ENCODE results near the gene CDH23. TPM values are rescaled to one million over a fixed set of nuclear protein-coding genes. Genes with fewer than 3 reads are reported as not detected.

CDH23 gene
- total RNA-seq, 1 experiment from 2014 or later: not detected

DNA sequence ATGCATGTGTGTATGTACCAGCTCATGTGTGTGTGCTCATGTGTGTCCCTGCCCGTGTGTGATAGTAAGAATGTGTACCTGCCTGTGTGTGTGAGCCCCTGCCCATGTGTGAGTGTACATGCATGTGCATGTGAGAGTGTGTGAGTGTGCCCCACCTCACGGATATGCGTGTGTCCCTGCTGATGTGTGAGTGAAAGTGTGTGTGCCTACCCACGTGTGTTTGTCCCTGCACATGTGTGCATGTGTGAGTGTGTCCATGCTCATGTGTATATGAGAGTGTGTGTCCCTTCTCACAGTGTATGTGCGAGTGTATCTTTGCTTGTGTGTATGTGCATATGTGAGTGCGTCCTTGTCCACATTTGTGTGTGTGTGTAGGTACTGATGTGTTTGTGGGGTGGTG lies 69.6 kb downstream of the CDH23 start:
- no TSS peak for BruUV-seq (replicated peaks)
- no peak overlapping the region for H3K4me3 ChIP-seq (ENCODE audit: low read length)
- ChIA-PET CTCF (no interaction called here), POLR2A (ENCODE audit: unreplicated experiment) (no interaction called here)
- intact Hi-C loops (cut with micrococcal nuclease): no loop called here
- ATAC-seq (no peak), DNase-seq (no peak)
- peaks cover 8% of the 10 kb centered on the region for H3K27me3 ChIP-seq (ENCODE audit: low read length)
- no peaks in the 10 kb centered on the region for H3K4me1 ChIP-seq (ENCODE audit: insufficient read depth, low read length)
- H3K4me2 ChIP-seq (ENCODE audit: low read length): no peak overlapping the region
- H3K36me3 ChIP-seq (ENCODE audit: low read depth, low read length): no peaks in the 10 kb centered on the region
- H3F3A ChIP-seq (ENCODE audit: low read length, unreplicated experiment): no peaks in the 10 kb centered on the region
- H3K9ac ChIP-seq (ENCODE audit: low read length): no peak overlapping the region
- H3K79me2 ChIP-seq (ENCODE audit: low read length): no peaks in the 10 kb centered on the region
- no peak overlapping the region for H3K27ac ChIP-seq (ENCODE audit: low read length)
- TF ChIP-seq EZH2phosphoT487 (IDR thresholded peaks at IDR 0.05; ENCODE audit: borderline replicate concordance, low read length) (no peak), EZH2 (IDR thresholded peaks at IDR 0.05; ENCODE audit: low read length, unreplicated experiment) (no peak), CTCF (conservative IDR thresholded peaks at IDR 0.05; ENCODE audit: low read depth, low read length) (no peak)
- no peaks in the 10 kb centered on the region for H4K20me1 ChIP-seq (ENCODE audit: low read length)
- no peaks in the 10 kb centered on the region for H3K9me2 ChIP-seq (replicated peaks; ENCODE audit: low read length)
- no peak overlapping the region for H2AFZ ChIP-seq (ENCODE audit: low read length)
- no peaks in the 10 kb centered on the region for H3K9me3 ChIP-seq (ENCODE audit: low read length)

GRCh38 chr10:71467161-71467560 lies 70.4 kb downstream of the CDH23 start:
- CTCF ChIA-PET: interaction anchor here (0.6 kb wide), 1 partner anchor 88 kb away, joined by 3 read pairs; no protein-coding TSS in a partner anchor
- peaks cover 6% of the 10 kb centered on the region; the same call in 1 of the 2 replicates for H3K27me3 ChIP-seq (ENCODE audit: low read length)
- intact Hi-C loops (cut with micrococcal nuclease): no loop called here
- H3F3A ChIP-seq (ENCODE audit: low read length, unreplicated experiment): no peaks in the 10 kb centered on the region
- no peak overlapping the region for H3K4me3 ChIP-seq (ENCODE audit: low read length)
- no peaks in the 10 kb centered on the region for H4K20me1 ChIP-seq (ENCODE audit: low read length)
- no peak for ATAC-seq
- no peaks in the 10 kb centered on the region for H3K79me2 ChIP-seq (ENCODE audit: low read length)
- H3K9me3 ChIP-seq (ENCODE audit: low read length): no peaks in the 10 kb centered on the region
- H3K4me1 ChIP-seq (ENCODE audit: insufficient read depth, low read length): no peaks in the 10 kb centered on the region
- no peak for DNase-seq
- no peaks in the 10 kb centered on the region for H3K9me2 ChIP-seq (replicated peaks; ENCODE audit: low read length)
- H3K36me3 ChIP-seq (ENCODE audit: low read depth, low read length): no peaks in the 10 kb centered on the region
- no peak overlapping the region for H3K27ac ChIP-seq (ENCODE audit: low read length)
- H2AFZ ChIP-seq (ENCODE audit: low read length): no peak overlapping the region
- H3K4me2 ChIP-seq (ENCODE audit: low read length): no peak overlapping the region
- no TSS peak for BruUV-seq (replicated peaks)
- TF ChIP-seq CTCF (conservative IDR thresholded peaks at IDR 0.05; ENCODE audit: low read depth, low read length): no peak
- no peak for TF ChIP-seq EZH2phosphoT487 (IDR thresholded peaks at IDR 0.05; ENCODE audit: borderline replicate concordance, low read length)
- TF ChIP-seq EZH2 (IDR thresholded peaks at IDR 0.05; ENCODE audit: low read length, unreplicated experiment): no peak
- H3K9ac ChIP-seq (ENCODE audit: low read length): no peak overlapping the region
- POLR2A ChIA-PET (ENCODE audit: unreplicated experiment): no interaction called here

GRCh38 chr10:71467569-71468362 lies 71.0 kb downstream of the CDH23 start:
- BruUV-seq (replicated peaks): no TSS peak
- H3K79me2 ChIP-seq (ENCODE audit: low read length): no peaks in the 10 kb centered on the region
- CTCF ChIA-PET: no interaction called here

More at GRCh38 chr10:71467569-71468362, 71.0 kb downstream of the CDH23 start:
- no peaks in the 10 kb centered on the region for H4K20me1 ChIP-seq (ENCODE audit: low read length)
- H3F3A ChIP-seq (ENCODE audit: low read length, unreplicated experiment): no peaks in the 10 kb centered on the region
- no peak for TF ChIP-seq CTCF (conservative IDR thresholded peaks at IDR 0.05; ENCODE audit: low read depth, low read length)
- no peak for TF ChIP-seq EZH2 (IDR thresholded peaks at IDR 0.05; ENCODE audit: low read length, unreplicated experiment)
- no peak for TF ChIP-seq EZH2phosphoT487 (IDR thresholded peaks at IDR 0.05; ENCODE audit: borderline replicate concordance, low read length)
- no peaks in the 10 kb centered on the region for H3K9me2 ChIP-seq (replicated peaks; ENCODE audit: low read length)
- peaks cover 6% of the 10 kb centered on the region; the same call in 1 of the 2 replicates for H3K27me3 ChIP-seq (ENCODE audit: low read length)
- ATAC-seq: no peak
- H2AFZ ChIP-seq (ENCODE audit: low read length): no peak overlapping the region
- POLR2A ChIA-PET (ENCODE audit: unreplicated experiment): no interaction called here
- no peak for DNase-seq
- no peak overlapping the region for H3K9ac ChIP-seq (ENCODE audit: low read length)
- H3K9me3 ChIP-seq (ENCODE audit: low read length): no peaks in the 10 kb centered on the region
- H3K36me3 ChIP-seq (ENCODE audit: low read depth, low read length): no peaks in the 10 kb centered on the region
- no peaks in the 10 kb centered on the region for H3K4me1 ChIP-seq (ENCODE audit: insufficient read depth, low read length)
- no peak overlapping the region for H3K27ac ChIP-seq (ENCODE audit: low read length)
- intact Hi-C loops (cut with micrococcal nuclease): no loop called here
- H3K4me3 ChIP-seq (ENCODE audit: low read length): no peak overlapping the region
- H3K4me2 ChIP-seq (ENCODE audit: low read length): no peak overlapping the region
